ENCODE measurements around the gene SNTB2. TPM values are rescaled to one million over a fixed set of nuclear protein-coding genes. Genes with fewer than 3 reads are reported as not detected.

SNTB2 gene
- total RNA-seq, 4 donors from 2014 or later = 13.3 to 36.8 (median 33.0) TPM

DNA sequence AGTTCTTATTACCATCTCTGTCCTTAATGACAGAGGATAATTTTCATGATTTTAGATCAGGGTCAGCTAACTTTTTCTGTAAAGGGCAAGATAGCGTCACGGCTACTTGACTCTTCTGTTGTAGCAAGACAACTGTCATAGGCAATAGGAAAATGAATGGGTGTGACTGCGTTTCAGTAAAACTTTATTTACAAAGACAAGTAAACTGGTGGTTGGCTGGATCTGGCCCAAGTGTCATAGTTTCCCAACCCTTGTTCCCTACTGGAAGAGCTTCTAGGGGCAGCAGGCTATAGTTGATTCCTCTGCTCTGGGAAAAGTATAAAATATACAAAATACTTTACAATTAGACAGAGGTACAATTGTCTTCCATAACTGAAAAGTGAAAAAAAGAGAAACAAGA is 73.5 kb downstream of the SNTB2 start:
- in situ Hi-C loops (cut with MboI; ENCODE audit: low sequenced_read_pairs in 4 of 4) = no loop called here
- Histone ChIP-seq H3K9me3 (no peaks in the 10 kb centered on the region), H3K27ac (no peak overlapping the region), H3K4me1 (no peaks in the 10 kb centered on the region), H3K4me3 (no peak overlapping the region), H3K27me3 (no peaks in the 10 kb centered on the region), H3K36me3 (peaks cover 0 to 10% of the 10 kb centered on the region in 2 donors)
- DNase-seq (no peak), ATAC-seq (no peak)
- intact Hi-C loops (cut with DNase I; ENCODE audit: low total_unique reads) = no loop called here
- TF ChIP-seq POLR2A (IDR thresholded peaks at IDR 0.05) = no peak
- TF ChIP-seq, protein P1, sequence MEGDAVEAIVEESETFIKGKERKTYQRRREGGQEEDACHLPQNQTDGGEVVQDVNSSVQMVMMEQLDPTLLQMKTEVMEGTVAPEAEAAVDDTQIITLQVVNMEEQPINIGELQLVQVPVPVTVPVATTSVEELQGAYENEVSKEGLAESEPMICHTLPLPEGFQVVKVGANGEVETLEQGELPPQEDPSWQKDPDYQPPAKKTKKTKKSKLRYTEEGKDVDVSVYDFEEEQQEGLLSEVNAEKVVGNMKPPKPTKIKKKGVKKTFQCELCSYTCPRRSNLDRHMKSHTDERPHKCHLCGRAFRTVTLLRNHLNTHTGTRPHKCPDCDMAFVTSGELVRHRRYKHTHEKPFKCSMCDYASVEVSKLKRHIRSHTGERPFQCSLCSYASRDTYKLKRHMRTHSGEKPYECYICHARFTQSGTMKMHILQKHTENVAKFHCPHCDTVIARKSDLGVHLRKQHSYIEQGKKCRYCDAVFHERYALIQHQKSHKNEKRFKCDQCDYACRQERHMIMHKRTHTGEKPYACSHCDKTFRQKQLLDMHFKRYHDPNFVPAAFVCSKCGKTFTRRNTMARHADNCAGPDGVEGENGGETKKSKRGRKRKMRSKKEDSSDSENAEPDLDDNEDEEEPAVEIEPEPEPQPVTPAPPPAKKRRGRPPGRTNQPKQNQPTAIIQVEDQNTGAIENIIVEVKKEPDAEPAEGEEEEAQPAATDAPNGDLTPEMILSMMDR (IDR thresholded peaks at IDR 0.05 in 4 of 5, conservative IDR thresholded peaks at IDR 0.05 in 1 of 5) = no peak

DNA sequence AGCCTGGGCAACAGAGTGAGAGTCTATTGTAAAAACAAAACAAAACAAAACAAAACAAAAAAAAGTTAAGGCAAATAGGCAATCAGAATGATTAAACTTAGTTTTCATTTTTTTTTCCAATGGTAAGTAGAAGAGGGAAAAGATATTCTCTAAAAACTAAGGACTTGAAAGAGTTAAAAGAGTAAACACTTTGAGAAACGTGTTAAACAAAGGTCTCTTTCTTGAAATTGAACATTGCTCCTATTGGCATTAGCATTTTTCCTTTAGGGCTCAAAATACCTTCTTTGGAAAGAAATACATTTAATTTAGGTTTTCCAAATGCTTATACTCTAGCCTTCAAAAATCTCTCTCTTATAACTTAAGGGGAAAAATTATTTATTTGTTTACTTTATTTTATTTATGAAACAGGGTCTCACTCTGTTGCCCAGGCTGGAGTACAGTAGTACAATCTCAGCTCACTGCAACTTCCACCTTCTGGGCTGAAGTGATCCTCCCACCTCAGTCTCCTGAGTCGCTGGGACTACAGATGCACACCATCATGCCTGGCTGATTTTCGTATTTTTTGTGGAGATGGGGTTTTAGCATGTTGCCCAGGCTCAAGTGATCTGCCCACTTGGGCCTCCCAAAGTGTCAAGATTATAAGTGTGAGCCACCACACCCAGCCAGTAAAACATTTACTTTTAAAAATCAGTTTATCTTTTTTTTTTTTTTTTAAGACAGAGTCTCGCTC is 79.5 kb downstream of the SNTB2 start:
- H3K4me3 ChIP-seq = no peak overlapping the region
- H3K27me3 ChIP-seq = no peaks in the 10 kb centered on the region
- H3K4me1 ChIP-seq = no peaks in the 10 kb centered on the region
- H3K27ac ChIP-seq = no peak overlapping the region
- in situ Hi-C loops (cut with MboI; ENCODE audit: low sequenced_read_pairs in 4 of 4) = no loop called here
- H3K36me3 ChIP-seq = no peaks in the 10 kb centered on the region
- no peak for DNase-seq
- intact Hi-C loops (cut with DNase I; ENCODE audit: low total_unique reads) = no loop called here
- no peak for ATAC-seq
- no peak for TF ChIP-seq POLR2A (IDR thresholded peaks at IDR 0.05)
- TF ChIP-seq, protein P1 (IDR thresholded peaks at IDR 0.05 in 4 of 5, conservative IDR thresholded peaks at IDR 0.05 in 1 of 5) = no peak
- H3K9me3 ChIP-seq = no peaks in the 10 kb centered on the region

DNA sequence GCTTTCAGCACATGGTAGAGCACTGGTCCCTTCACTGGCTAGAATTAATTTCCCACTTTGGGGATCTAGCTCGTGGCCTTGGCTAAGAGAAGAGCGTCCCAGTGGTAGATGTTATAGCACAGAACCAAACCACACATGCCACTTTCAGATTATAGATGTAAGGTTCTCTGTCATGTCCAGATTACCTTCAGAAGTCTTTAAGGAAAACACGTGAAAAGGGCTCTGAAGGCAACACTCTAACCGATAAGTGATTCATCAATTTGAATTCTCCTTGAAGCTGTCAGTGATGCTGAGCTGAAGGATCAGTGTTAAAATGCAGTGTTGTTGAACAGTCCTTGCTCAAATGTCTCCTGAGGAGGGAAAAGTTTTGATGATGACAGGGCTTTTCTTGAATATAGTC is 80.7 kb downstream of the SNTB2 start:
- Histone ChIP-seq H3K4me1 (no peaks in the 10 kb centered on the region), H3K27me3 (no peaks in the 10 kb centered on the region), H3K27ac (no peak overlapping the region), H3K9me3 (no peaks in the 10 kb centered on the region), H3K4me3 (no peak overlapping the region), H3K36me3 (no peaks in the 10 kb centered on the region)
- no peak for ATAC-seq
- no peak for TF ChIP-seq POLR2A (IDR thresholded peaks at IDR 0.05)
- TF ChIP-seq, protein P1 (IDR thresholded peaks at IDR 0.05 in 4 of 5, conservative IDR thresholded peaks at IDR 0.05 in 1 of 5) = no peak
- DNase-seq = no peak
- in situ Hi-C loops (cut with MboI; ENCODE audit: low sequenced_read_pairs in 4 of 4) (no loop called here), intact Hi-C loops (cut with DNase I; ENCODE audit: low total_unique reads) (no loop called here)

DNA sequence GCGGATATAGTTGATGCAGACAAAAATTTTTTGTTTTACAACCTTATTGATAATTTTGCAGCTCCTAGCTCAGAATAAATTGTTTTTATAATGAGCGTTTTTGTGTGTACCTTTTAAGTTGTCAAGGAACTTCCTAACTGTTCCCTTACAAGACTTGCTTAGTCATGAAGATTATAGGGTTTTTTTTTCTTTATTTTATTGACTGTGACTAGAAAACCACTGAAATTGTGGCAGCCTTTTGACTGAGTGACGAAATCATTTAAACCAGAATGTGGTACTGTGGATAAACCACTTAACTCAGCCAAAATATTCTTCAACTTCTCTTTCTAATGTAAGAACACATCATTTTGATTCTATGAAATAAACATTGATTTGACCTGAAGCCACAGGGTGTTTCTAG is 83.4 kb downstream of the SNTB2 start:
- intact Hi-C loops (cut with DNase I; ENCODE audit: low total_unique reads) (no loop called here), in situ Hi-C loops (cut with MboI; ENCODE audit: low sequenced_read_pairs in 4 of 4) (no loop called here)
- DNase-seq (no peak), ATAC-seq (no peak)
- TF ChIP-seq, protein P1 (IDR thresholded peaks at IDR 0.05 in 4 of 5, conservative IDR thresholded peaks at IDR 0.05 in 1 of 5) = no peak
- TF ChIP-seq POLR2A (IDR thresholded peaks at IDR 0.05) = no peak
- no peaks in the 10 kb centered on the region for H3K9me3 ChIP-seq
- H3K36me3 ChIP-seq = no peaks in the 10 kb centered on the region
- no peak overlapping the region for H3K4me3 ChIP-seq
- H3K27me3 ChIP-seq = no peaks in the 10 kb centered on the region
- H3K27ac ChIP-seq = peak overlapping the region in 1 of 4 donors; percentile 16
- H3K4me1 ChIP-seq = peaks cover 7 to 8% of the 10 kb centered on the region in 2 donors

DNA sequence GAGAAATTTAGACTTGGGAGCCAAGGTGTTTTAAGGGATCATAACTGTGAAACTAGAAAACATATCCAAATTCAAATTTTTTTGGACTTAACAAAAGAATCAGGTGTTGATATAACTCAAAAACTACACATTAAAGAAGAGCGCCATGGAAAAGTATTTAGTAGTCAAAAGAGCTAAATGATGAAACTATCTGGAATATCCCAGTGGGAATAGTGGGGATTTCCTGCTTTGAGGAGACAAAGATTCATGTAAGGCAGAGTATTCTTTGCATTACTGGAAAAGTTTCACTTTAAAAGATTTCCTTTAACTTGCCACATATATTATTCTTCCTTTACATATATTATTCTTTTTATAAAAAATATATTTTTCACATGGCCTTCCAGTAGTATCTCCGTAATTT is 83.9 kb downstream of the SNTB2 start:
- H3K4me3 ChIP-seq = no peak overlapping the region
- H3K27me3 ChIP-seq = no peaks in the 10 kb centered on the region
- no peak for TF ChIP-seq POLR2A (IDR thresholded peaks at IDR 0.05)
- TF ChIP-seq, protein P1 (IDR thresholded peaks at IDR 0.05 in 4 of 5, conservative IDR thresholded peaks at IDR 0.05 in 1 of 5) = no peak
- H3K4me1 ChIP-seq = peaks cover 10 to 11% of the 10 kb centered on the region in 2 donors
- in situ Hi-C loops (cut with MboI; ENCODE audit: low sequenced_read_pairs in 4 of 4) = no loop called here
- DNase-seq (no peak), ATAC-seq (no peak)
- no peaks in the 10 kb centered on the region for H3K36me3 ChIP-seq
- H3K9me3 ChIP-seq = no peaks in the 10 kb centered on the region
- intact Hi-C loops (cut with DNase I; ENCODE audit: low total_unique reads) = no loop called here
- peak overlapping the region in 1 of 4 donors; percentile 16 for H3K27ac ChIP-seq
